Heart right ventricle (tissue), 16 donors: ENCODE results near the gene NCR3LG1. TPM values are rescaled to one million over a fixed set of nuclear protein-coding genes. Genes with fewer than 3 reads are reported as not detected.

Experiments
- ATAC-seq, 8 donors: fragments of 200-7000 bp; cut with Tn5 transposase; one replicate each; pipeline ENCODE4 v1.9.1; 2020; ENCODE audit warnings: mild to moderate bottlenecking in 8 of 8, moderate library complexity in 8 of 8, moderate number of reproducible peaks in 1 of 8
- DNase-seq, 2 donors: peaks; one replicate each; pipeline ENCODE4 v3.0.0-alpha.2; 2020
- H3K27ac ChIP-seq, 10 donors: fragments of 200-600 bp; sonication (generic) in 2 of 10; one replicate each; pipeline versions ENCODE4 v1.5.0 to v1.8.0; 2020 to 2022; ENCODE audit warnings: mild to moderate bottlenecking in 3 of 10
- H3K27me3 ChIP-seq, 7 donors: fragments of 200-600 bp; one replicate each; pipeline ENCODE4 v1.8.0; 2021 to 2022; ENCODE audit warnings: mild to moderate bottlenecking in 2 of 7
- H3K36me3 ChIP-seq, 9 donors: fragments of 200-600 bp; sonication (generic) in 1 of 9; one replicate each; pipeline versions ENCODE4 v1.5.0 to v1.8.0; 2020 to 2022; ENCODE audit warnings: mild to moderate bottlenecking in 2 of 9
- H3K4me1 ChIP-seq, 9 donors: fragments of 200-600 bp; sonication (generic) in 1 of 9; one replicate each; pipeline versions ENCODE4 v1.5.0 to v1.8.0; 2020 to 2022; ENCODE audit warnings: mild to moderate bottlenecking in 4 of 9
- H3K4me3 ChIP-seq, 10 donors: fragments of 200-600 bp; sonication (generic) in 2 of 10; one replicate each; pipeline versions ENCODE4 v1.5.0 to v1.8.0; 2020 to 2022; ENCODE audit warnings: mild to moderate bottlenecking in 7 of 10, moderate library complexity in 2 of 10
- H3K9me3 ChIP-seq, 11 donors: fragments of 200-600 bp in 10 of 11; sonication (generic) in 2 of 11; one replicate each; pipeline versions ENCODE4 v1.5.0 to v1.8.0; 2013 to 2022; ENCODE audit warnings: mild to moderate bottlenecking in 2 of 11, control low read depth in 1 of 11, moderate library complexity in 1 of 11
- CTCF ChIP-seq, 9 donors: fragments of 200-600 bp; sonication (generic) in 2 of 9; IDR thresholded peaks; one replicate each; pipeline versions ENCODE4 v1.5.0 to v1.8.0; 2021 to 2022; ENCODE audit warnings: antibody characterized with exemption in 9 of 9, mild to moderate bottlenecking in 5 of 9, moderate library complexity in 1 of 9
- WGBS, 2 donors: extraction: QIAGEN DNeasy Blood & Tissue Kit; methylation state at CpG; one replicate each; pipeline ENCODE4 v1.1.7; 2013; ENCODE audit warnings: inconsistent platforms in 1 of 2; 5-methylcytosine and 5-hydroxymethylcytosine counted together
- intact Hi-C, 10 donors: fragments of 100-400 bp; cut with DNase I; formaldehyde crosslinking; loops; one replicate each; pipeline versions ENCODE4 v1.11.1 to v1.14.2; 2022
- polyA plus RNA-seq, 2 donors: library from polyadenylated mRNA; stranded (reverse); fragments of 200-250 nt; gene quantifications; one replicate each; pipeline ENCODE4 v1.2.3, GENCODE V29; 2013
- total RNA-seq, 10 donors: library from RNA; stranded (reverse); fragmentation: NEBNext Ultra II Directional in 3 of 10; extraction: Animal tissue kit (Norgen Biotek cat#: 25700) in 3 of 10; gene quantifications; one replicate each; pipeline versions ENCODE4 v1.2.1 to v1.2.4, GENCODE V29; 2021 to 2023
- donor health status: Arrhythmogenic right ventricular cardiomyopathy.
- donor health status: ischemic (EF 13 %, LVEDD 7.1; RV severe dilation, severe dysfunction).
- donor health status: healthy with polysubstance abuse.
- donor health status: DM: no; HTN: yes; CAD: no.
- donor health status: DM: no; HTN: no; CAD: no.
- donor health status: ischemic (EF 25% LVEDD 6.9; RV normal size, moderate dysfunction).
- donor health status: ischemic (EF 25% LVEDD 5.7; RV mildly dilated, moderate dysfunction).
- donor health status: healthy.
- donor health status: DM: yes; HTN: yes; CAD: no.
- donor health status: Ischemic cardiomyopathy.
- donor health status: ischemic (EF 35%, LVEDD 5.7; RV mildly dilated, moderate dysfunction).
- donor health status: nonischemic (EF 11% LVEDD 7.7; RV severe dilation, severe dysfunction).
- donor health status: DM: yes; HTN: yes; CAD: no.
- donor health status: PGD.
- donor health status: ischemic (EF 29% LVEDD 5.4; RV normal size, mild dysfunction).
- donor health status: nonischemic (EF 23%, LVEDD 6.1; RV moderate dilation, normal function).

NCR3LG1 gene
- total and polyA plus RNA-seq, 12 donors, result 0.07 to 2.1 (median 1.1) TPM

DNA sequence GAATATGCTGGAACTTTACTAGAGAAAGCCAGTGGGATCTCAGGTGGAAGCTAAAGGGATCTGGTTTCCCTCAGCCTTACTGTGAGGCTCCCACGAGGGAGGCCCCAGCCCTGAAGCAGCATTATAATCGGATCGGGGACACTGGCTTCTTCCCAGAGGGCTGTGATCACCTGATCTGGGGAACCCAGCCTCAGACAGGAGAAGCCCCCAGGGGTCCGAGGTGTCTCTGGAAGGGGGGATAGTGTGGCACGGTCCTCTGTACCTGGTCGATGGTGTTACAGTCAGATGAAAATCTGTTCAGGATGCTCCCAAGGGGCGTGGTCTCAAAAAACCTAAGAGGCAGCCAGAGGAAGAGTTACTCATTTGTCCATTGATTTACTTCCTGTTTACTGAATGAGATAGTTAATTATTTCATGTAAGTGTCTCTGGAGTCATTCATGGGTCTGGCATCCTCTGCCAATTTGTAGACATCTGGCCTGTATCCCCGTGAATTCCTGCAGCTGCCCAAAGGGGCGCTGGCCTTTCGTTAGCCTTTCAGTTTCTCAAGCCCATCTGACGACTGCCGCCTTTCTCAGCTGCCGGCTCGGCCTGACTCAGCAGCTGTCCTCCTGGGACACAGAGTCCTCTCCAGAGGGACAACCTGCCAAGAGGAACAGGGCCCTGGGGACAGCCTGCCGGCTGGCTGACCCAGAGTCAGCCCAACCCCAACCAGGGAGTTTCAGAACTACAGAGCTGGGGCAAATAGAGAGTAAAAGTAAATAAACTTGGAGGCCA is 53.8 kb downstream of the NCR3LG1 start:
- intact Hi-C loops, result no loop called here

DNA sequence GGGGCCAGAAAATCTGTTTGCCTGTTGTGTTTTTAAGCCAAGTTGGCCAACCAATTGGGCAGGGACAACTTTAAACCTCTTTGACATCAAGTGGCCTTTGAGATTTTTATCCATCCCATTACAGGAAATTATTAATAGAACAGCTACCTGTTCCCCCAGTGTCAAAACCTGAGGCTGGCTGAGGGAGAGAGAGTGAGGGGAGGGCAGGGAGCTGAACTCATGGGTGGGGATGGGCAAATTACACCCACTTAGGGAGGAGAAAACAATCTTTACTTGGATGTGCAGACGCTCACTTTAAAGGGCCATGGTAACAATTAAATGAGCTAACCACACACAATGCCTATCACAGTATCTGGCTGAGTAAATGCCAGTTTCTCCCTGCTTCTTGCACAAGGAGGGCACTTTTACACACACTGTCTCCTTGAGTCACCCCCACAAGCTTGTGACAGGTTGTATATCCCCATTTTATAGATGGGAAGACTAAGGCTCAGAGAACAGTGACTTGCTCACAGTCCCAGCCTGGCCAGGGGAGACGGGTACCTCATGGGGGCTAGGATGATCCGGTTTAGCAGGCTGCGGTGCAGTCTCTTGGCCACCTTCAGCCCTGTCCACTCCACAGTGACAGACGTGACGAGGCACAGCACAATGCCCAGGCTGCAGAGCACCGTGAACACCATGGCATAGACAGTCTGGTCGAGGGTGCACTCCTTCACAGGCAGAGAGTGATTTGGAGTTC is 54.6 kb downstream of the NCR3LG1 start:
- DNase-seq, result no peak
- ATAC-seq, result peak in 3 of 8 donors; percentile 3 to 30 (median 26)
- peaks cover 3 to 33% (median 21%) of the 10 kb centered on the region in 9 donors for H3K4me1 ChIP-seq
- no peaks in the 10 kb centered on the region for H3K27me3 ChIP-seq
- no peak overlapping the region for H3K4me3 ChIP-seq
- intact Hi-C loops, result no loop called here
- no peaks in the 10 kb centered on the region for H3K9me3 ChIP-seq
- H3K27ac ChIP-seq, result peak overlapping the region; percentile 50 to 87 (median 75)
- WGBS, 2 donors, result 83 to 88% methylated on average over 8 of the region's 8 CpGs
- TF ChIP-seq CTCF (IDR thresholded peaks at IDR 0.05), result no peak
- H3K36me3 ChIP-seq, result no peaks in the 10 kb centered on the region

More for the DNA sequence above, 53.8 kb downstream of the NCR3LG1 start:
- TF ChIP-seq CTCF (IDR thresholded peaks at IDR 0.05), result peak in 6 of 9 donors; percentile 23 to 47 (median 36)
- Histone ChIP-seq H3K4me3 (no peak overlapping the region), H3K27me3 (no peaks in the 10 kb centered on the region), H3K36me3 (no peaks in the 10 kb centered on the region), H3K9me3 (no peaks in the 10 kb centered on the region), H3K27ac (peak overlapping the region; percentile 50 to 87 (median 75)), H3K4me1 (peaks cover 5 to 26% (median 20%) of the 10 kb centered on the region in 9 donors)
- WGBS, 2 donors, result 29 to 33% methylated on average over 15 of the region's 15 CpGs
- DNase-seq (peak; percentile 71 to 74), ATAC-seq (peak; percentile 77 to 98 (median 94))

DNA sequence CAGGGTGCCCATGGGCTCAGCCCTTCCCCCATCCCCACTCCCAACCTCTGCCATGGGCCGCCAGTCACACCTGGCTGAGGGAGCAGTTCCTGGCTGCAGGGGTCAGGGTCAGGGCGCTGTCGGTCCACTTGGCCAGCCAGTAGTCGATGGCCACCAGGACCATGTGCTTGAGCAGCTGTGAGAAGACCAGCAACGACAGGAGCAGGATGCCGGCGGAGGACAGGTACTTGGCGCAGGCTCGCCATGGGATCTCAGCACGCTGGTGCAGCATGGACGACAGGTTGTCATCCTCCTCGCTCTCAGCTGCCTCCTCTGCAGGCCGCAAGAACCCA is 55.2 kb downstream of the NCR3LG1 start:
- intact Hi-C loops, result no loop called here
- DNase-seq (no peak), ATAC-seq (peak in 1 of 8 donors; percentile 5)
- no peaks in the 10 kb centered on the region for H3K9me3 ChIP-seq
- no peaks in the 10 kb centered on the region for H3K27me3 ChIP-seq
- TF ChIP-seq CTCF (IDR thresholded peaks at IDR 0.05), result no peak
- WGBS, 2 donors, result 95 to 97% methylated on average over 13 of the region's 13 CpGs
- H3K36me3 ChIP-seq, result no peaks in the 10 kb centered on the region
- peak overlapping the region in 3 of 10 donors; percentile 76 to 87 (median 85) for H3K27ac ChIP-seq
- peaks cover 2 to 32% (median 20%) of the 10 kb centered on the region in 9 donors for H3K4me1 ChIP-seq
- no peak overlapping the region for H3K4me3 ChIP-seq

DNA sequence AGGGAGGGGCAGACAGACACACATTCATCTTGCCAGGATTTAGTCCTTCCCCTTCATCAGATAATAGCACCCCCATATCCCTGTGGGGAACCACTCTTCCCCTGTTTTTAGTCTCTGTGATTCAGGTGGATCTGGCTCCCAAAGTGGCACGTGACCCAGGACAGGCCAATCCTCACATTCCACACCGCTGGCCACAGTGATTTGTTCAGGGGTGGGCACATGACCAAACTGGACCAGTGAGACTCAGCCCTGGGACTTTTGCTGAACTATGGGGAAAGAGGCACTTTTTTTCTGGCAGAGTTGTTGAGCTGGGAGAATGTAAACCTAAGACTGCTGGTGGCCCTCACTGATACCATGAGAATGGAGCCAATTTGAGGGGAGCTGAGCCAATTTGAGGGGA is 56.0 kb downstream of the NCR3LG1 start:
- WGBS, 2 donors, result 92 to 93% methylated on average over 2 of the region's 2 CpGs
- no peak for DNase-seq
- intact Hi-C loops, result no loop called here
- ATAC-seq, result no peak
- Histone ChIP-seq H3K27ac (no peak overlapping the region), H3K9me3 (no peaks in the 10 kb centered on the region), H3K27me3 (no peaks in the 10 kb centered on the region), H3K4me3 (no peak overlapping the region), H3K4me1 (peaks cover 2 to 32% (median 20%) of the 10 kb centered on the region in 9 donors), H3K36me3 (no peaks in the 10 kb centered on the region)
- no peak for TF ChIP-seq CTCF (IDR thresholded peaks at IDR 0.05)
